CD4-positive, alpha-beta T cell treated with Interleukin-4 for 4 hours (primary cell): ENCODE results near the gene CMC1.

Source experiments
- DNase-seq: peaks from one replicate; pipeline ENCODE4 v3.0.0-alpha.2; 2020

Gene CMC1

GRCh38 chr3:28308196-28308595 lies 66.8 kb downstream of the CMC1 start:
- no peak for DNase-seq

GRCh38 chr3:28315711-28316110 lies 74.3 kb downstream of the CMC1 start:
- DNase-seq: no peak

GRCh38 chr3:28316226-28316625 lies 74.8 kb downstream of the CMC1 start:
- no peak for DNase-seq

- DNase-seq: peak; percentile 76
Measured at GRCh38 chr3:28317438-28318022, 76.1 kb downstream of the CMC1 start.

GRCh38 chr3:28320981-28321380 lies 79.6 kb downstream of the CMC1 start:
- no peak for DNase-seq

GRCh38 chr3:28322464-28322863 lies 81.0 kb downstream of the CMC1 start:
- DNase-seq: no peak

- peak; percentile 88 for DNase-seq
Measured at GRCh38 chr3:28326458-28326926, 85.1 kb downstream of the CMC1 start.

GRCh38 chr3:28328188-28329151 lies 87.1 kb downstream of the CMC1 start:
- peak; percentile 66 for DNase-seq

GRCh38 chr3:28334552-28334951 lies 93.1 kb downstream of the CMC1 start:
- no peak for DNase-seq

GRCh38 chr3:28335246-28335645 lies 93.8 kb downstream of the CMC1 start:
- no peak for DNase-seq

- no peak for DNase-seq
Measured at GRCh38 chr3:28337230-28337629, 95.8 kb downstream of the CMC1 start.

- DNase-seq: no peak
Measured at GRCh38 chr3:28343144-28343543, 101.7 kb downstream of the CMC1 start.

GRCh38 chr3:28345690-28346089 lies 104.3 kb downstream of the CMC1 start:
- DNase-seq: no peak

GRCh38 chr3:28347374-28348264 lies 106.2 kb downstream of the CMC1 start:
- no peak for DNase-seq

GRCh38 chr3:28348265-28348628 lies 106.8 kb downstream of the CMC1 start:
- DNase-seq: no peak

GRCh38 chr3:28348629-28349468 lies 107.4 kb downstream of the CMC1 start, which contains the start of the genes AZI2 and ZCWPW2:
TSS of gene AZI2 (minus strand) at chr3:28348824. CDS start at chr3:28340617, 8,207 bp downstream.
TSS of gene ZCWPW2 (plus strand) at chr3:28348721. CDS start at chr3:28413069, 64,348 bp downstream.
- peak; percentile 92 for DNase-seq

- DNase-seq: no peak
Measured at GRCh38 chr3:28349469-28350000, 108.1 kb downstream of the CMC1 start.
